Trophoblast cell (in vitro differentiated cells and primary cell): Measurements from ENCODE around the gene DCAF5.
A peak's percentile ranks its signal among the peaks of the same experiment; 100 is the strongest.

Experiments
- DNase-seq, 2 donors: peaks; one replicate each; pipeline ENCODE4 v3.0.0-alpha.2; 2016
- H2AFZ ChIP-seq: 2 replicates; pipeline ENCODE4 v1.6.1; 2013; ENCODE audit warnings: low read length, moderate library complexity, mild to moderate bottlenecking; ENCODE audit not compliant: insufficient read depth, poor library complexity
- H2AK5ac ChIP-seq: 2 replicates; pipeline ENCODE4 v1.6.1; 2013; ENCODE audit warnings: mild to moderate bottlenecking, low read length
- H2BK120ac ChIP-seq: 2 replicates; pipeline ENCODE4 v1.6.1; 2013; ENCODE audit warnings: low read length, mild to moderate bottlenecking, moderate library complexity; ENCODE audit not compliant: insufficient read depth, poor library complexity
- H2BK12ac ChIP-seq: 2 replicates; pipeline ENCODE4 v1.6.1; 2013; ENCODE audit warnings: mild to moderate bottlenecking, low read length, moderate library complexity
- H2BK5ac ChIP-seq: 2 replicates; pipeline ENCODE4 v1.6.1; 2013; ENCODE audit warnings: low read length, low read depth, moderate library complexity, mild to moderate bottlenecking; ENCODE audit not compliant: poor library complexity
- H3K14ac ChIP-seq: 2 replicates; pipeline ENCODE4 v1.6.1; 2013; ENCODE audit warnings: mild to moderate bottlenecking, low read length
- H3K18ac ChIP-seq: 2 replicates; pipeline ENCODE4 v1.6.1; 2013; ENCODE audit warnings: mild to moderate bottlenecking, low read length
- H3K23ac ChIP-seq: 2 replicates; pipeline ENCODE4 v1.6.1; 2013; ENCODE audit warnings: low read length
- H3K27ac ChIP-seq: 2 replicates; pipeline ENCODE4 v1.5.1; 2013; ENCODE audit warnings: low read depth, mild to moderate bottlenecking, inconsistent platforms, low read length, moderate library complexity
- H3K27me3 ChIP-seq: 2 replicates; pipeline ENCODE4 v1.6.1; 2013; ENCODE audit warnings: inconsistent platforms, mild to moderate bottlenecking, low read length, moderate library complexity; ENCODE audit not compliant: insufficient read depth
- H3K36me3 ChIP-seq, 2 experiments: 1 replicate in 1 of 2; 2 replicates in 1 of 2; pipeline ENCODE4 v1.6.1; 2013; ENCODE audit warnings: low read length in 2 of 2, mild to moderate bottlenecking in 2 of 2, moderate library complexity in 1 of 2; ENCODE audit not compliant: insufficient read depth in 2 of 2, control insufficient read depth in 1 of 2
- H3K4ac ChIP-seq: 2 replicates; pipeline ENCODE4 v1.6.1; 2013; ENCODE audit warnings: low read depth, mild to moderate bottlenecking, low read length, moderate library complexity
- H3K4me1 ChIP-seq, 2 experiments: 1 replicate in 1 of 2; 2 replicates in 1 of 2; pipeline ENCODE4 v1.6.1; 2013; ENCODE audit warnings: low read length in 2 of 2, mild to moderate bottlenecking in 2 of 2, moderate library complexity in 1 of 2; ENCODE audit not compliant: insufficient read depth in 2 of 2, control insufficient read depth in 1 of 2
- H3K4me2 ChIP-seq: 2 replicates; pipeline ENCODE4 v1.6.1; 2013; ENCODE audit warnings: inconsistent platforms, mild to moderate bottlenecking, low read length, moderate library complexity
- H3K4me3 ChIP-seq: 2 replicates; pipeline ENCODE4 v1.5.1; 2013; ENCODE audit warnings: mild to moderate bottlenecking, low read depth, low read length, inconsistent platforms
- H3K79me1 ChIP-seq: one replicate; pipeline ENCODE4 v1.6.1; 2013; ENCODE audit warnings: low read length
- H3K79me2 ChIP-seq: 2 replicates; pipeline ENCODE4 v1.6.1; 2013; ENCODE audit warnings: low read length, mild to moderate bottlenecking; ENCODE audit not compliant: control insufficient read depth, insufficient read depth, poor library complexity
- H3K9ac ChIP-seq: 2 replicates; pipeline ENCODE4 v1.6.1; 2013; ENCODE audit warnings: mild to moderate bottlenecking, low read length
- H3K9me3 ChIP-seq: 2 replicates; pipeline ENCODE4 v1.6.1; 2013; ENCODE audit warnings: low read depth, mild to moderate bottlenecking, control low read depth, inconsistent platforms, low read length; ENCODE audit not compliant: insufficient read depth
- H4K12ac ChIP-seq: 2 replicates; pipeline ENCODE4 v1.6.1; 2013; ENCODE audit warnings: low read depth, mild to moderate bottlenecking, low read length, moderate library complexity
- H4K8ac ChIP-seq: 2 replicates; pipeline ENCODE4 v1.6.1; 2013; ENCODE audit warnings: low read depth, mild to moderate bottlenecking, low read length, moderate library complexity
- H4K91ac ChIP-seq: one replicate; pipeline ENCODE4 v1.6.1; 2013; ENCODE audit warnings: low read depth, mild to moderate bottlenecking, low read length, moderate library complexity
- WGBS: extraction: QIAGEN DNeasy Blood & Tissue Kit; methylation state at CpG from one replicate; pipeline ENCODE4 v1.1.7; 2013; ENCODE audit warnings: missing lambda C conversion rate; ENCODE audit not compliant: insufficient read length, insufficient coverage; ENCODE audit errors: extremely low coverage; 5-methylcytosine and 5-hydroxymethylcytosine counted together

Gene DCAF5

DNA sequence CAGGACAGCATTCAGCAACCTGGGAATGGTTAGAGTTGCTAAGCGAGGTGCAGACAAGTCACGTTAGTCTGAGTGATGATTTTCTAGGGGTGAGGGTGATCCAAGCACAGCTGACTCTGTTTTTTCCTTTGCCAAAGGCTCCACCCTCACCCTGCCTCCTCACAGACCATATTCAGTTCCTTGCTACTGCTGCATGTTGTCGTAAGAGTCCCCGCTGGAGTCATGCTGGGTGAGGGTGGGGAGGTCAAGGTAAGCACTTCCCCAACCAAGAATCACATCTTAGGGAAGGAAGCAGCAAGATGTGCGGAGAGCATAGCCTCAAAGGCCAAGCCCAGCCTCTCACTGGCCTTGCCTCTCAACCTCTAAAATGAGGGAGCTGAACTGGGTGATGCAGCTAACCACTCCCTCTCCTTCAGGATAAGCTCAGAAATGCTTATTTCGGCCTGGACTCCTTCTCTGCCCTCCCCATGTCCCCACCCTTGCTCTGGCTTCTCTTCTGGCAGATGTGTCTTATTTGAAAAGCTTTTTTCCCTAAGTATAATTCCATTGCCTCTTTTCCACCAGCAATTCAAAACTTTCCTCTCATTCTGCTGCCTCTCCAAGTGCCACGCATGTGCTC is 107.0 kb downstream of the DCAF5 start:
- no peak overlapping the region for H3K14ac ChIP-seq
- H3K9me3 ChIP-seq, result no peaks in the 10 kb centered on the region
- no peak overlapping the region for H3K4me3 ChIP-seq
- no peak overlapping the region for H2BK5ac ChIP-seq
- H3K18ac ChIP-seq, result no peak overlapping the region
- H2BK12ac ChIP-seq, result no peak overlapping the region
- no peak overlapping the region for H4K91ac ChIP-seq
- no peak overlapping the region for H3K27ac ChIP-seq
- H3K9ac ChIP-seq, result no peak overlapping the region
- no peak overlapping the region for H3K4ac ChIP-seq
- no peak overlapping the region for H2AFZ ChIP-seq
- WGBS, result no CpG with 5 or more reads among the region's 7 CpGs
- no peaks in the 10 kb centered on the region for H3K36me3 ChIP-seq
- H3K79me1 ChIP-seq, result peaks cover 9% of the 10 kb centered on the region
- no peaks in the 10 kb centered on the region for H3K27me3 ChIP-seq
- DNase-seq, result no peak
- no peak overlapping the region for H3K23ac ChIP-seq
- H4K8ac ChIP-seq, result peak overlapping the region; percentile 21
- H2AK5ac ChIP-seq, result no peak overlapping the region
- no peak overlapping the region for H3K4me2 ChIP-seq
- peaks cover 17 to 29% of the 10 kb centered on the region in 2 experiments for H3K4me1 ChIP-seq
- H4K12ac ChIP-seq, result no peak overlapping the region
- no peak overlapping the region for H2BK120ac ChIP-seq
- H3K79me2 ChIP-seq, result no peaks in the 10 kb centered on the region

DNA sequence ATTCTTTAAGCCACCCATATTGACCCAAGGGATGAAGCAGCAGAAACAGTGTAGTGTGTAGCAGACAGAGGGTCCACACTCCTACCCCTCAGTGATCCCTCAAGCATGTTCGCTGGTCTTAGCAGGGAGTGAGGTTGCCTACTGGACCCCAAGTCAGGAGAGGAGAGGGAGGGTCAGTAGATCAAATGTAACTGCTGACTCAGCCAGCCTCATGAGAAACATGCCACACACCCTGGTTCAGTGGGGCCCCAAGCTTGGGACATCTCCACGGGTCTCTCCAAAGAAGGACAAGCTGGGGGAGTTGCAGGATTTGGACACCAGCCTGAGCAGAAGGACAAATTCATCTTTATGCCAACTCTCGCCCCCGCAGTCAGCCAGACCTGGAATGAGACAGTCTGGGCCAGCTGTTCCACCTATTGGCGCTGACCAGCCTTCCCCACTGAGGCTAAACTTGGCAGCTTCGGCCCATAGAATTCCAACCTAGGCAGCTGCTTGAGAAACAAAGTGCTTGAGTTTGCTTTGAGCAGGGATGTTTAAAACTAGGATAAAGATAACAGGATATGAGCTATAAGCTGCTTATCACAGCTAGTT is 107.9 kb downstream of the DCAF5 start:
- no peak overlapping the region for H3K27ac ChIP-seq
- peak overlapping the region; percentile 23 for H2BK5ac ChIP-seq
- no peaks in the 10 kb centered on the region for H3K79me2 ChIP-seq
- H3K4me2 ChIP-seq, result no peak overlapping the region
- H2BK120ac ChIP-seq, result peak overlapping the region; percentile 52
- H4K8ac ChIP-seq, result peak overlapping the region; percentile 32
- peak overlapping the region; percentile 59 for H3K14ac ChIP-seq
- H2AK5ac ChIP-seq, result peak overlapping the region; percentile 52
- H3K18ac ChIP-seq, result peak overlapping the region; percentile 55
- no peaks in the 10 kb centered on the region for H3K27me3 ChIP-seq
- peaks cover 17 to 27% of the 10 kb centered on the region in 2 experiments for H3K4me1 ChIP-seq
- H3K79me1 ChIP-seq, result peaks cover 8% of the 10 kb centered on the region
- H2BK12ac ChIP-seq, result peak overlapping the region; percentile 75
- no peak overlapping the region for H2AFZ ChIP-seq
- no peaks in the 10 kb centered on the region for H3K36me3 ChIP-seq
- peak overlapping the region; percentile 75 for H4K91ac ChIP-seq
- no peaks in the 10 kb centered on the region for H3K9me3 ChIP-seq
- H3K4me3 ChIP-seq, result no peak overlapping the region
- no CpG with 5 or more reads among the region's 6 CpGs for WGBS
- no peak overlapping the region for H3K23ac ChIP-seq
- H3K4ac ChIP-seq, result no peak overlapping the region
- no peak overlapping the region for H4K12ac ChIP-seq
- no peak for DNase-seq
- no peak overlapping the region for H3K9ac ChIP-seq

DNA sequence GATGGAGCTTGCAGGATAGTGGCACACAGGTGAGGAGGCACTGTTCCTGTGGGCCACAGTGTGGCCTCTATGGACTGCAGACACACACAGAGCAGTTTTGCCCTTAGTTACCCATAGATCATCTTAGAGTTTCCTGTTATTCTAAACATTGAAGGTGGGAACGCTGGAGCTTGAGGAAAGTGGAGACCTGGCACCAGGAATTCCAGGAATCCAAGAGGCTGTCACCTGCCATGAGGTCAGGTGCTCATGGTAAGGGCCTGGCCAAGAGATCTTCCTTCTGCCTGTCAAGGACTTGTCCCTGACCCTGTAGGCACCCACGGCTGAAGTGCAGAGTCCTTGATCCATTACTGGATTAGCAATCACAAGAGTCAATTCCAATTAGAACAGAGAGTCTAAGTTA is 108.6 kb downstream of the DCAF5 start:
- no peak overlapping the region for H3K4me2 ChIP-seq
- H3K4me1 ChIP-seq, result peaks cover 17 to 24% of the 10 kb centered on the region in 2 experiments
- no peak overlapping the region for H3K23ac ChIP-seq
- no peak overlapping the region for H4K12ac ChIP-seq
- no peak overlapping the region for H3K4me3 ChIP-seq
- no peaks in the 10 kb centered on the region for H3K79me2 ChIP-seq
- H2BK5ac ChIP-seq, result no peak overlapping the region
- H2BK12ac ChIP-seq, result peak overlapping the region; percentile 2
- DNase-seq, result no peak
- H3K14ac ChIP-seq, result no peak overlapping the region
- no peak overlapping the region for H3K4ac ChIP-seq
- H2BK120ac ChIP-seq, result no peak overlapping the region
- H2AK5ac ChIP-seq, result no peak overlapping the region
- no peak overlapping the region for H3K27ac ChIP-seq
- no peaks in the 10 kb centered on the region for H3K36me3 ChIP-seq
- WGBS, result no CpG with 5 or more reads among the region's 2 CpGs
- H3K9ac ChIP-seq, result no peak overlapping the region
- no peak overlapping the region for H4K91ac ChIP-seq
- no peaks in the 10 kb centered on the region for H3K9me3 ChIP-seq
- no peaks in the 10 kb centered on the region for H3K27me3 ChIP-seq
- H3K18ac ChIP-seq, result peak overlapping the region; percentile 2
- peaks cover 5% of the 10 kb centered on the region for H3K79me1 ChIP-seq
- no peak overlapping the region for H2AFZ ChIP-seq
- H4K8ac ChIP-seq, result no peak overlapping the region

DNA sequence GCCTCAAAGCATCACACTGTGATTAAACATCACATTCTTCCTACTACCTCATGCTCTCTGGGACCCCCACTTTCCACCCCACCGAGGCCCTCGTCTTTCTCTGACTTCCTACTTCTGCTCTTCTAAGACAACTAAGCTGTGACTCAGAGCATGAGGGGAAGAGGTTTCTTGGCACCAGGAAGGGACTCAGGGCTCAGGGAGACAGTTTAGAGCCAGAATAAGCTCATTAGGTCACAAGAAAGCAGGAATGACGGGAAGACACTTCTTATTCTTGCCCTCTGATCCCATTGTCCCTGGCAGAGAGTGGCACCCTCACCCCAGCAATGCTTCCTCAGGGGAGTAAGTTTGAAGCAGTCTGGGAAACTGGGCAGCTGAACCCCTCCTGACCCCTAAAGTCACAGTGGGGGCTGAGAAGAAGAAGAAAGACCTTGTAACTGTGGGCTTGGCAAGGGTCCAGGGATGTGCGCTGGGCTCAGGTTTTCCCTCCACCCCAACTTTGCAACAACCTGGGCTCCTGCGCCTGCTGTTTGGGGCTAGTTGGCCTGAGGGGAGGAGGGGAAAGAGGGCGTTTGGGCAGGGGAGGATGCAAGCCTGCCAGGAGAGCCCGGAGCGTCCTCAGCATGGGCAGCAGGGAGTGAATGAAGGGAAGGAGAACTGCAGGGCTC is 109.2 kb downstream of the DCAF5 start:
- H3K23ac ChIP-seq, result no peak overlapping the region
- peak in 1 of 2 donors; percentile 42 for DNase-seq
- H2BK5ac ChIP-seq, result no peak overlapping the region
- H2AFZ ChIP-seq, result no peak overlapping the region
- H3K36me3 ChIP-seq, result no peaks in the 10 kb centered on the region
- no CpG with 5 or more reads among the region's 8 CpGs for WGBS
- no peak overlapping the region for H4K12ac ChIP-seq
- H2BK12ac ChIP-seq, result peak overlapping the region; percentile 2
- H3K4me1 ChIP-seq, result peaks cover 20 to 29% of the 10 kb centered on the region in 2 experiments
- H4K91ac ChIP-seq, result no peak overlapping the region
- no peak overlapping the region for H3K4me2 ChIP-seq
- no peak overlapping the region for H3K4ac ChIP-seq
- no peak overlapping the region for H2AK5ac ChIP-seq
- no peak overlapping the region for H3K9ac ChIP-seq
- H4K8ac ChIP-seq, result no peak overlapping the region
- no peak overlapping the region for H3K4me3 ChIP-seq
- peaks cover 7% of the 10 kb centered on the region for H3K79me1 ChIP-seq
- H3K79me2 ChIP-seq, result no peaks in the 10 kb centered on the region
- no peaks in the 10 kb centered on the region for H3K27me3 ChIP-seq
- no peak overlapping the region for H3K27ac ChIP-seq
- no peak overlapping the region for H2BK120ac ChIP-seq
- H3K9me3 ChIP-seq, result no peaks in the 10 kb centered on the region
- peak overlapping the region; percentile 2 for H3K18ac ChIP-seq
- no peak overlapping the region for H3K14ac ChIP-seq
